Suppressor macrophage treated with lipopolysaccharide for 1 hour (primary cell): Measurements from ENCODE around the gene FRMD1.

Source experiments
- DNase-seq, 3 donors: peaks; one replicate each; pipeline ENCODE4 v3.0.0-alpha.2; 2020 to 2022

FRMD1 gene

DNA sequence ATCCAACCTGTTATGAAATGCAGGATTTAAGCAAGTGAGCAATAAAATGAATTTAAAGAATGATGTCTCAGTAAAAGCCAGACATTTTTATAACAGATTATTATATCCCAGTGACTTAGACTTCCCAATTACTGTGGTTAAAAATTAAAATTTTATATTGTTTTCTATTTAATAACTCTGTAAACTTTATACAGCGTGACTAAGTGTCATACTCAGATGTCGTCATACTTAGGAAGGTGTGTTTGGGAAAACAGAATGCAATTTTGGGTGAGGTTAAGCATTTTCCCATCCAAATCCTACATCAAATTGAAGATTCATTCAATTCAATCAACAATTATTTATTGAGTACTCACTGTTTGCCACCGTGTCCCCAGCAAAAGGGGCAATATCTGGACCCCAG, 31.4 kb upstream of the FRMD1 start:
- no peak for DNase-seq

DNA sequence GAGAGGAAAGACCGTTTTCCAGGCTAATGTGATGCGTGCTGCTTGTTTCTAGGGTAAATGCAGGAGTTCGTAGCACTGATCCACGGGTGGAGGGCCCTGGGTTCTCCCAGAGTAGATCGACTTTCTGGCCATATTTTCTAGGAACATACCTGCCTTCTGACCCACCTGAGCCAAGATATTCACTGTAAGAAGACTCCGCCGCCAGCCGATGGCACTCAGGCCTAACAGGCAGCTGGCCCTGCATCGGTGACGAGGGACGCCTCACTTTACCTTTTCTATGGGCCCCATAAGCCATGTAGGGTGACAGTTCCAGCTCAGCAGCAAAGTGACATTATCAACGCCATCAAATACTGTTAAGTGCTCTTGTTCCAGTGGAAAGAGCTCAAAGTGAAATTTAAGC, 30.2 kb upstream of the FRMD1 start:
- DNase-seq = no peak

DNA sequence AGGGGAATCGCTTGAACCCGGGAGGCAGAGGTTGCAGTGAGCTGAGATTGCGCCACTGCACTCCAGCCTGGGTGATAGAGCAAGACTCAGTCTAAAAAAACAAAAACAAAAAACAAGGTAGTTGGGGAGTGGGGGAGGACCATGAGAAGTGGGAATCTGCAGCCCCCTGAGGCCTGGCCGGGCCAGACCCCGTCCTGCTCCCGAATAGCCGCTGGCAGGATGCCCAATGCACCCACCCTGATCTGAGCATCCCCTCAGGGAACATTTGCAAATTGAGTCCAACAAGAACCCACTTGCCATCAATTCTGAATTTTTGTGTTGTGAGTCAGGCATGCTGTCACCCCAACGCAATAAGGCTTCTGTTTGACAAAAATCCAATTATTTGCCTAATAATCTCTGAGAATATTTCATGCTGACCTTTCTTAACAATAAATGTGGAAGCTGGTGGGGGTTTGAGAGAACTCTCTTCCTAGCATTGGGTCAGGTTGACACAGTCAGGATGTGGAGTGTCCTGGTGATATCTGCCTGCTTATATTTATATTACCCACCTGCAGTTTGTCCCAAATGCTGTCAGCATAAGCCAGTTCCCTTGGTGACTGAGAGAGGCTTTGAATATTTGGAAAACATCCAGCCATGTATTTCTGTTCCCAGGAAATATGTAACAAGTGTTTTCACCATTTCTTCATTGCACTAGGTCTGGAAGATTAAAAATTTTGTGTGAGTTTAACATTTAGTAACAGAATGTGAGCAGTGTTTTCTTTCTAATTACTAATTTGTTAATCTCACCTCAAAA, 28.4 kb upstream of the FRMD1 start:
- DNase-seq = no peak

DNA sequence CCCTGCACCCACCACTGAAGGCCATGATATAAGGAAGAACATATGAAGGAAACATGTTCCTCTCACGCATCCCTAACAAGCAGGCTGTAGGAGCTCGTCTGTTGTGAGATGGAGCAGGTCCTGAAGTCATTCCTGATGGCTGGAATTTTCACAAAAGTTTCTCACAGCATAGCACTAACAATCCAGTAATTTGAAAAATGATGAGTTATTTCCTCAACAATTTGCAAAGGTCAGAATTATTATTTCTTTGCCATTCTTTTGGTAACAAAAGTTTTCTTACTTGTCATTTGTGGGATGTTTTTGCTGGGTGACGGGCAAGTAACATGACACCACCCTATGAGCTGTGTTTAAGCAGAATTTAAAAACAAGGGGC, 27.6 kb upstream of the FRMD1 start:
- DNase-seq = no peak

DNA sequence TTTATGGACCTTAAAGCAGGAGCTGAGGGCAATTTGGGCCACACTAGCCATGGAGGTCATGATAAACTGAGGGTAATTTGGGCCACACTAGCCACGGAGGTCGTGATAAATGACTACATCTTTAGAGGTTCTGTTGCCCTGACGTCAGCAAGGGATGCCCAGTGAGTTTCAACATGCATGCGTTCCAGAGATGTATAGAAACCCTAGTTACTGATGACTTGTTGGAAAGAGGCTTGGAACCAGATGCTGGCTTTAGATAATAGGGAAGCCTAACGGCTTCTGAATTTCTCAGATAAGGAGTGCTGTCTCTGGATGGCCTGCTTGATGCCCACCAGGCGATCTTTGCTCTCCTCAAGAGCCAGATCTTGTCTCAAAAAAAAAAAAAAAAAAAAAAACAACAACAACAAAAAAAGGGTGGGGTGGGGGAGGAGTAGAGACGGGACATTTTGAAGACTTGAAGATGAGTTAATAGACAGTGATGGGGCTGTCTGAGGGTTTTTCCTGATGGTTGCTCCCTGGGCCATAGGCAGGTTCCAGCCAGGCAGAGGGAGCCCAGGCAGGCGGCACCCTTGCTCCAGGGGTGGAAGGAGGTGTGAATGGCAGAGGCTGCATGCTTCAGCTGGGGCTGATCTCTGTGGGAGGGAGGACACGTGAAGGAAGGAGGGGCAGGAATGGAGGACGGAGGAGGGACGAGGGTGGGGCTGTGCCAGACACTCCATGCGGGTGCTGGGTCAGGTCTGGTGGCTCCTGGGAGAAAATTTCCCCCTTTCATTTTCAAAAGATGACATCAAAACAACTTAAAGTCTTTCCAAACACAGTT, 27.0 kb upstream of the FRMD1 start:
- no peak for DNase-seq

DNA sequence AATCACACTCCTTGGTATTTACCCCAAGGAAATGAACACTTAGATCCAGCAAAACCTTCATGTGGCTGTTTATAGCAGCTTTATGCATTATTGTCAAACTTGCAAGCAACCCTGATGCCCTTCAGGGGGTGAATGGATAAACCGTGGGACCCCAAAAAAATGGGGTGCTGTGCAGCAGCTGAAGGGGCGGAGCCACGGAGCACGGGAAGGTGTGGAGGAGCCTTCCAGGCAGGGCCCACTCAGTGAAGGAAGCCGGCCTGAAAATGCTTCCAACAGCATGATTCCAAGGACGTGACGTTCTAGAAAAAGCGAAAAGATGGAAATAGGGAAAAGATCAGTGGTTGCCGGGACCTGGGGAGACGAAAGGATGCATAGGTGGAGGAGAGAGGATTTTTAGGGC, 25.6 kb upstream of the FRMD1 start:
- DNase-seq = no peak

DNA sequence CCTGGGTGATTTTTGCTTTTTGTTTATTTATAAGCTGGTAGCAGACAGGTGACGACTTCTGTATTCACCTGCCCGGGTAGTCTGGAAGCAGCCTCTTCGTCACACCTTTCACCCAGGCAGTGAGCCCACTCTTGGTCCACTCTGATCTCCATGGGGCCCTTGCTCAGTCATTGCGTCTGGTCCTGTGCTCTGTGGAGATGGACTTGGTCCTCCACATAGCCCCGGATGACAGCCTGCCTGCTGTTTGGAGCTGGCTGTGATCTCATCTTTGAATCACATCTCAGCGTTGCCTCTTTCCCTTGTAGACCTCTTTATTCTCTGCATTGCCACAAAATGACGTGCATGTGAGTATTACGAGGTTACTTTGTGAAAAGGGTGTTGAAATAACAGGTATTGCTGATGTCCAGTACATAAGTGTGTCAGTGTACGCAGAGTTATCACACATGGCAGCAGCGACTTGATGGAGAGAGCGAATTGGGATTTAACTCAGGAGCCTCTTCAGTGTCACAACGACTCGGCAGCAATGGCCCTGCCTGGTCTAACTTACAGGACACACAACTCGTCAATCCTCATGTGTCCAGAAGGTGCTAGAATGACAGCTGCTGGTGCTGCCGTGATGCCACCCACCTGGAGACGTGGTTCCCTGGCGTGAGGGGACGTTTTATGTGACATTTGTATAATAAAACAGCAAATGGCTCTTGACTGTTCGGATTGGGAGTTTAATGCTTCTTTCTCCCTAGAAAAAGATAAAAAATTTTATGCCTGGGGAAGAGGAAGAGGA, 24.2 kb upstream of the FRMD1 start:
- no peak for DNase-seq

DNA sequence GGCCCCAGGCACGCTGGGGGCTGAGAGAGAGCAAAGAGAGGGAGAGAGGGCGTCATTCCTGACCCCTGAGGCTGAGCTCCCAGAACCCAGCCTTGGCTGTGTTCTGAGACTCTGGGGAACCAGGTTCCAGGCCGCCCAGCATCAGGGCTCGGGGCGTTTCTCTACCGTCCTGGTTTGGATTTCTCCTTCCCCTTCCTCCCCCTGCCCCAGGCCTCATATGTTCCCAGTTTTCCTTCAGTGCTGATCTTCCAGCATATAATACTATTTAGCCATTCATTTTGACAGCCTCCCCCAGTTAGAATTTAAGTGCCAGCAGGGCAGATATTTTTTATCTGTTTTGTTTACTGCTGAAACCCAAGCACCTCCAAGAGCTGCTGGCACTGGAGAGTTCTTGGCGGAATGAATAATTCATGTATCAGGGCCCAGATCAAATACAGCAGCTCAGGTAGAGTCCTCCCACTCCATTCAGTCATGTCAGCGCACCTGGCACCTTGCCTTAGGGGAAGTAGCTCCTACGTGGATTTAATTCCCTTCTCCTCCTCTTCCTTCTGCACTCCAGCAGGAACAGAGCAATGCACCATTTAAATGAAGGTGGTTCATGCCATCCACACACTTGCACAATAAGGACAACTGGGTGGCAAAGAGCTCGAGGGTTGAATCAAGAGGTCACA, 23.4 kb upstream of the FRMD1 start:
- no peak for DNase-seq

DNA sequence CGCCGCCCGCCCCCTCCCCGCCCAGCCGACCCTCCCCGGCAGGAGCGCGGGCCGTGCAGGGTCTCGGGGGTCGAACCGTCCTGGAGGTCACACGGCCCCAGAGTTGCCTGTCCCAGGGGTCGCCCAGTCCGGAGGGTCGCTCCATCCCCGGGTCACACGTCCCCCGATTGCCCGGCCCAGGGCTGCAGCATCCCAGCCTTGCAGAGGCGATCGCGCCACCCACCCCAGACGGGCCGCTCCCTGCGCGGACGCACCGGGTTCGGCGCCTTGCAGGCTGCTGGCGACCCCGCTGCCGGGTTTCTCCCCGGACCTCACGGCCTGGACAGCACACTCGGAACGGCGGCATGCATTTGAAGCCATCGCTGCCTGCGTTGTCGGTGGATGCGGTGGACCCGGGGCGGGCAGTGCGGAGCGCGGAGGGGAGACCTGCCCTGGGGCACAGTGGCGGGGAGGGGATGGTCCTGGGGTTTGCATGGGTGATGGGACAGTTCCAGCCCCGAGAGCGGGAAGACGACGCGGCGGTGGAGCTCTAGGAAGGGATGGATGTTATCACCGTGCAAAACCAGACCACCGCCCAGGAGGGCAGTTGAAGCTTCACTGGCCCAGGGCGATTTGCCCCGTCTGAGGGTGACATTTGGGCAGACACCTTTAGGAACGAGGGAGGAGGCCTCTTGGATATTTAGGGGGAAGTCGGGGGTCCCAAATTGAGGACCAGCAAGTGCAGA, 22.7 kb upstream of the FRMD1 start:
- DNase-seq = no peak

DNA sequence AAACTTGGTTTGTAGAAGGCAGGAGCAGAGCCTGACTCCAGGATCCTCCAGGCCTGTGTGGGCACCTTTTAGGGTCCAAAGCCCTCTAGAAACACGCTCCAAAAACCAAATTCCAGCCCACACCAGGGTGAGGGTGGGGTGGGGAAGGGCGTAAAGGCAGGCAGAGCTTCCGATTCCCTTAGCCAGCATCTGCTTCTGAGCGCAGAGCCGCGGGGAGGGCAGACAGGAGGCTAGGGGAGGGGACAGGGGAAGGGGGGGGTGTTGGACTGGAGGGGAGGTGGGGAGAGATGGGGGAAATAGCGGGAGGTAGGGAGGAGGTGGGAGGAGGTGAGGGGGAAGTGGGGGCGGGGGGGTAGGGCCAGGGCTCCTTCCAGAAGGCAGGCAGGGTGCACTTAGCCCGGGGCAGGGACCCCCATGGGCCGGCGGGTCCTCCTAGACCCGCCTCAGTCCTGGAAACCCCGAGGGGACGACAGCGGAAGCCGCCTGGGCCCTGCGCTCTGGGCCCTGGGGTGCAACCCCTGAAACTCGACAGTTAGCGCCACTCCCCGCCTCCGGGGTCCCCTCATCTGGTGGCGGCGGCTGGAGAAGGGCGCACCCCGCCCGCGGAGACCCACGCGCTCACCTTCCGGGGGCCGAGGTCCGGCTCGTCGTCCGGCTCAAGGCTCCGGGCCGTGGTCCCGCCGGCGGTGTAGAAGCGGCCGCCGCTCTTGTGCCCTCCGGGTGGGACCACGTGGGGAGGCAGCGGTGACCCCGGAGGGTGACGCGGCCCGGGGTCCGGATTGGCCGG, 22.0 kb upstream of the FRMD1 start:
- no peak for DNase-seq

DNA sequence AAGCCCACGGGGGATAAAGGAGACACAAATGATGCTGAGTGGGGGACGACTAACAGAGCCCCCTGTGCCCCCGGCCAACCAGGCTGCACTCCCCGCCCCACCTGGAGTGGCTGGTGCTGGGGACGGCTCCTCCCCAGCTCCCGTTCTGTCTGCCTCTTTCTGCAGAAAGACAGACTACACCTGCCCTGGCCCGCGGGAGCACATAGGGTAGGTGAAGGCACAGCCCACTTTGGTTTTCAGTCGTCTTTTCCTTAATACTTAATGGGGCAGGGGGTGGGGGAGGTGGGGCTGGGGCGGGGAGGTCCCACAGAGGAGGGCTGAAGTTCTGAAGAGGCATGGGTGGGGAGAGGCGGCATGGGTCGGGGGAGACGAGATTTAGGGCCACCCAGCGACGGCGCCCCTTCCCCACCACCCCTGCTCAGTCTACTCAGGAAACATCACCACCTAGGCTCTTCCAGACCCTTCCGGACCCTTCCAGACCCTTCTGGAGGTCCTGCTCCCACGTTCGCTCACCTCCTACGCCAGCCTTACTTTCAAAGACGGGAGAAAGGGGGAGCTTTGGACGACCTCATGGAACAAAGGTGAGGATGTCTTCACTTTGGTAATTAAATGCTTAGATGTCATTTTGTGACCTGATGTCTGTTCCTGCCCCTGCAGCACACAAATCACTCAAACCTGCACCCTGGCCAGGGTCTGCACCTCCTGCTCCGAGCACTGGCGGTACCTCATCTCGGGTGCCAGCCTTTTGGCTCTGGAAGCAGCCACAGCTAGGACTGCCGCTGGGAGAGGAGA, 21.2 kb upstream of the FRMD1 start:
- DNase-seq = no peak

DNA sequence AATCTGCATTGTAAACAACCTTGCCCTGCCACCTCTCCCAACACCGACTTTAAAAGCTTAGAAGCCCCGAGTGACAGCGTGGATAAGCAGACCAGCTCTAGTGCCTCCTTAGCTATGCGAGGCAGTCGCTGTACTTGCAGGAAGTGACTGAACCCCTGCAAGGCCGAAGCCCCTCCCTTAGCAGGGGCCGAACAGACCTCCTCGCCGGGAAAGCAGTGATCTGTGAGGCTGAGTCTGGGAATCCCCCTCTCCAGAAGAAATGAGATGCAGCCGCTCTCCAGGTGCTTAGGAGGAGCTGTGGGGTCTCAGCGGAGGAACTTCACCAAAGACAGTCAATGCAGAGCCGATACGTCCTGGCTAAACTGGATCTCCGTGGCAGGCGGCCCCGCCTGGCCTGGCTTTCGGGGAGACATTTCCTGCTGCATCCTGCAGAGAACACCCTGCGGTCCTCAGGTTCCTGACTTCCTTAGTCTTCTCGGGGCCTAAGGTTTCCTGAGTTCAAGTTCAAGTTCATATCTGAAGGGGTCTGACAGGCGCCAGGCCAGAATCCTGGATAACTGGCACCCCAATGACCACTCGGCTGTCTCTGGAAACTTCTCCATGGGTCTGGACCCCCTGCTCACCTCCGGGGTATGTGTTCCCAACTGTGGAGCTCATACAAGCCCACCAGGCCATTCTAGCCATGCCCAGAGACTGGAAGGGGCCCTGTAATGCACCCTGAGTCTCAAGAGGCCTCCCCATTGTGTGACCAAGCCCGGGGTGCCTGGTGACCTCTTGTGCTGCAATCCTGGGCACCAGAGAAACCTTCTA, 20.4 kb upstream of the FRMD1 start:
- DNase-seq = no peak

DNA sequence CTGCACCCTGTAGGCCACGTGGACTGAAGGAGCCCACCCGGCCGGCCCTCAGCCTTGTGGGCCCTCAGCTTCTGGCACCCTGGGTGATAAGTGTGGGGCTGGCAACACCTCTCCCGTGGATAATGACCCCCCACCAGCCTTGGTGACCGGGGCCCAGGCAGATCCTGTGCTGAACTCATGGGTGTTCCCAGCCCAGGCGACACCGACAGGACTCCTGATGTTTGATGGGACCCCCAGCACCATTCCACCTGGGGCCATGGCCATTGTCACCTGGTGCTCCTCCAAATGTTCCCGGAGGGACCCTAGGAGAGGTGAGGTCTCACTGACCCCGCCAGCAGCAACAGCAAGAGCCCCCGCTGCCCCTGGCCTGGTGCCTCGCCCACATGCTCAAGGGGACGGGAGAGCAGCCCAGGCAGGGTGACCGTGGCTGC, 19.4 kb upstream of the FRMD1 start:
- no peak for DNase-seq

DNA sequence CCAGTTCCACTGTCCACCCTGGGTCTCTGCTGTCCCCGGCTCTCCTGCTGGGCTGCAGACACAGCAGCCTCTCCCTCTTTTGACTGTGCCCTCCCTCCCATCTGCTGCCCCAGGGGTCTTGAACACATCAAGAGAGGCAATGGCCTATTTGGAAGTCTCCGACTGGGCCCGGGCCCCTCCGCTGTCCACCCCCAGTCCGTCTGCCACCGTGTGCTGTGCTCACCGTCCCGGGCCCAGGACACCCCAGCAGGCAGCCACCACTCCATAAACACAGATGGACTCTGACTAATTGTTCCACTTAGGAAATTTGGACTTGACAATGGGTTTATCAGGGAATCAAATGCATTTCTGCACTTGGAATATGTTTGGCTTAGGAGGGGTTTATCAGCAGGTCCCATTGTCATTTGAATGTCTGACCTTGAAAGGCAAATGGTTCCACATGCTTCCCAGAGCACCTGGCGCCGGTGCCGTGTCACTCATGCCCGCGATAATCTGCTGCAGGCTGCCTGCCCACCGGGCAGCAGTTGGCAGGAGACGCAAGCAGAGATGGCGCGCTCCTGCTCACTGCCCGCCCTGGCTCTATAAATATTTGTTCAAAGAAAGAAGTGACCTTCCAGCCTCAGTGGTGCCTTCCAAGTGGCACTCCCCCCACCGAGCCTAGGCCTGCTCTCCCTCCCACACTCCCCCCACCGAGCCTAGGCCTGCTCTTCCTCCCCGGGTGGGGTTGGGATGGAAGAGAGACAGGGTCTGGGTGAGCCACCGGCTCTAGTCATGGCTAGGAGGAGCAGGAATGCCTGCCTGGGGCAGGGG, 18.8 kb upstream of the FRMD1 start:
- DNase-seq = no peak

DNA sequence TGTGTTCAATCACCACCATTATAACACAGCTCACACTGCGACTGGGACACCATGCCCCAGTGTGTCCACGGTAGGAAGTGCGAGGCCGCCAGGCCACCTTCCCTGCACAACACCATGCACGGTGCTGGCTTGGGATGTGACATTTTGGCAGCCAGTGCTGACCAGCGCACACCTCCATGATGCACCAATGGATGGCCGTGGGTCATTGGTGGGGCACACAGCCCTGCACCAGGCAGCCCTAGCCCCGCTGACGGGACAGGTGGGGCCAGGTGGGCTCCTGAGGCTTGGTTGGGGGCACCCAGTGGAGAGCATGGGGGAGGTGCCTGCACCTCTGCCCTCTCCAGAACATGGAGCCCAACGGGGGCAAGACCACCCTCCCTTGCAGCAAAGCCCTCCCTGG, 18.2 kb upstream of the FRMD1 start:
- no peak for DNase-seq

DNA sequence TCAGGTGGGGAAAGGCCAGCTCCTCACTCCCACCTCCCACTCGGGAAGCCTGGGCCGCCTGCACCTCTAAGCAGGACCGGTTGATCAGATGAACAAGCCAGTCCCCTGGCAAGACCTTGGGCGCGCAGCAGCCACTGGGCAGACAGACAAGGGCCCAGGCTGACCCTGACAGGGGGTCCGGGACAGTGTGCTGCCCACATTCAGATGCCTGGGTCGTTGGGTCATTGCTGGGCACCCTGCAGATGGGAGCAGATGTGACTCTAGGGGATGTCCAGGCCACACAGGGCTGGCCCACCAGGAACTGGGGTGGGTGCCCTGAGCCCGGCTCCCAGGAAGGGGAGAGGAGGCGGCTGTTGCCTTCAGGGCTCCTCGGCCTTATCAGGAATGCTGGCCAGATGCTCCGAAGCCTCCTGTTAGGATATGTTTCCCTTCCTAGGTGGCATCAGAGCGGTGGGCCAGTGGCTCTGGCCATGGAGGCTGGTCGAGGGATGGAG, 17.3 kb upstream of the FRMD1 start:
- DNase-seq = no peak

DNA sequence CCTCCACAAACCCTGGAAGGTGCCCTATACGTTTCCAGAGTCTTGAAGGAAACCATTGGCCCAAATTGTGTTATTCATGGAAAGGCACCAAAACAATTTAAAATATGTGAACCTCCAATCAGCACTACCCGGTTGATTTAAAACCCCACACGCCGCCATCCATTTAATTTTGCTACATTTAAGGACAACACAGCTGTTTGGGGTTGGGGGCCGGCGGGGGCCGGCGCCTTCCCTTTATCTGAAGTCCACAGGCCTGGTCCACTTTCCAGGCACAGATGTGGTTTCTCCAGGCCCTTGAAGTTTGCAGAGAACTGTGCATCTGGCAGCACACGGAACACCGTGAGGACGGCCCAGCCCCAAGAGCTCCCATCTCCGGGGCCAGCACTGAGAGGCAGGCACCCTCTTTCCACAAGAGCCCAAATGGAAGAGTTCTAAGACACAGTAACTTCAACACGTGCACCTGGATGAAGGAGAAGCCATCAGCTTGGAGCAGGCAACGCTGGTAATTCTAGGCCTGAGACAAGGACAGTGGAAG, 16.8 kb upstream of the FRMD1 start:
- no peak for DNase-seq

DNA sequence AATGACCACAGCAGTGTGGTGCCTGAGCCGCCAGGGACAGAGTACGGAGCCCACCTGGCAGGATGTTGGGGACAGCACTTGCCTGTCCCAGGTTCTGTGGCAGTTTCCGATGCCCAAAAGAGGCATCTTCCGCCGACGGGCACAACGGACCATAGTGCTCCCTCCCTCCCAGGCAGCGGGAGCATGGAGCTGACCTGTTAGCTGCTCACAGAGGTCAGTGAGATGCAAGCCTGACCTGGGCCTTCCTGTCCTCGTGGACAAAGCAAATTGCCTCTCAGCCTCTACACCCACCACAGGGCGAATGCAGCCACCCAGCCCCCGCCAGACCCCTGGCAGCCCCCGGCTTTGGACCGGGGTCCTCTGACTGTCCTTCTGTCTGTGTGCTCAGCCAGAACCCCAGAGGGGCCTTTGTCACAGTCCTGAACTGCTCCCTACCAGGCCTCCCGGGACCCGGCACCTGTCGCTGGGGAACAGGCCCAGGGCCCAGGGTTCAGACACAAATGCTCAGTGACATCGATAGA, 16.2 kb upstream of the FRMD1 start:
- no peak for DNase-seq
